HG03066 (cell line): Measurements from ENCODE around the gene CORO7.

ENCODE experiments used
- ATAC-seq: cut with Tn5 transposase; IDR thresholded peaks from one replicate; pipeline ENCODE4 v1.9.1; 2021; ENCODE audit warnings: low read depth; ENCODE audit not compliant: unreplicated experiment

Gene CORO7

GRCh38 chr16:4313563-4314531 lies 102.5 kb downstream of the CORO7 start:
- no peak for ATAC-seq

DNA sequence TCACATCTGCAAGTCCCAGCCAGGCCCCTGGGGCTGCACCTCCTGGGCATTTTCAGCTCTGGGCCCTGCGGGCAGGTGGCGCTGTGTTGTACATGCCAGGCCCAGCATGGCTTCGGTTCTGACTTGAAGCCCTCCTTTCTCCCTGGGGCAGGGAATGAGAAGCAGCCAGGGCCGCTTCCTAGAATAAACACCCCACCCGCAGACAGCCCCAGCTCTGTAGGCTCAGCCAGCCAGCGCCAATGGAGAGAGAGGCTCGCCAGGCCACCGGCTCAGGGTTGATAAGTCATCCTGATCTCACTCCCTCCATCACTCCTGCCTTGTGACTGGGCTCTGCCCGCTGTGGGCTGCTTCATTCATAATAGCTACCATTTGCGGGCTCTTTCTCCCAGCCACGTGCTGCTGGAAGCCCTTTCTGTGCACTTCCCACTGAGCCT lies 106.5 kb downstream of the CORO7 start:
- ATAC-seq: no peak

DNA sequence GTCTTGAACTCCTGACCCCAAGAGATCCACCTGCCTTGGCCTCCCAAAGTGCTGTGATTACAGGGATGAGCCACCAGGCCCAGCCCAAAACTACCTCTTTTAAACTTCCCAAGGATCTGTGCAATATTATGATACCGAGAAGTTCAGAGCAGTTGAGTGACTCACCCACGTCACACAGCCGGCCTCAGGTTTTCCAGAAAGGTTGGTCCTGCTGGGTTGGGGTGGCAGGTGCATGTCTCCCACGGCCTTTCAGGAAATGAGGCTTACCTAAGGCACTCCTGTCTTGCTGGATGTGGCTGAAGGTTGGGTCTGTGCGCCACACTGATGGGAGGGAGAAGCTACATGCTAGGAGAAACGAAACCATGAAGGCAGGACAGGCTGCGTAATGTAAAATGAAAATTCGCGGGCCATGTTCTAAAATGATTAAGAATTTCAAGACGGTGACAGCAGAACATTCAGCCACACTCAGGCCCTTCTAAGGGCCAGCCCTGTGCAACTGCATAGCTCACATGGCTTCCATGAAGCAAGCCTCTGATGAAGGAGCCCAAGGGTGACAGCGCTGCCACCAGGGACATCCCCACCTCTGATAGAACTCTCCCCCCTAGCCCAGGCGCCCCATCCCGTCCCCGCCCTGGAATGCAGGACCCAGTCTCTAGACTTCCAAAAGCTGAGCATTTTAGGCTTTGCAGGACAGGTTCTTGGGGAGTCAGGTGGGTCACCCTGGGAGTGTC lies 107.1 kb downstream of the CORO7 start:
- no peak for ATAC-seq

GRCh38 chr16:4307215-4308037 lies 109.0 kb downstream of the CORO7 start:
- ATAC-seq: peak; percentile 81

DNA sequence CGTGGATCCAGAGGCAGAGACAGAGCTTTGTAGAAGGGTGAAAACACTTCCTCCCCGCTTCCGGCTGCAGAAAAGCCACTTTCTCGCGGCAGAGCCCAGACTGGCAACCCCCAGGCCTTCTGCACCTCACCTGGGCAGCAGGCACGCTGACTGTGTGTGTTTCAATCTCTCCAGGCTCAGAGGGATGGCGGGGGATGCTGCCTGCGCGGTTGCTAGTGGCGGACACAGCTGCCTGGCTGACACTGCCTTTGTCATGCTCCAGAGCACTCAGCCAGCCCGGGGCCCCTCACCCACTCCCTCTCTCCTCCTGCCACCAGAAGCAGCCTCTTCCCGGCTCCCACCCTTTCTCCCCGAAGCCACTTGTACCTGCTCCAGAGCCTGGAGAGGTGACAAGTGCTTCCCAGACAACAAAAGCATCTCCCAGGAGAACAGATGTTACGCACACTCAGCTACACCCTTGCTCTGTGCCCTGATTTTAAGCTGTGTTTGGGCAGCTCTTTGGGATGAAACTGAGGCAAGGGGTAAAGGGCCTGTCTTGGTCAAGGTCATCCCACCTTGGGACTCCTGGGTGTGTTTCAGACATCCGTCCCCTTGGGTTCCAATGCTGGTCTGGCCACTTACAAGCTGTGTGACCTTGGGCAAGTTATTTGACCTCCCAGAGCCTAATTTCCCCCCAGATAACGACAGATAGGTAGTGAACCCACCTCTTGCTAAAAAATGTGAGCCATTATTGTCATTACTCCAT lies 109.8 kb downstream of the CORO7 start:
- no peak for ATAC-seq
